H1 (cell line): ENCODE data around the gene C3orf20. TPM values are rescaled to one million over a fixed set of nuclear protein-coding genes. Genes with fewer than 3 reads are reported as not detected.

Source experiments
- CTCF ChIA-PET: fragments of 300-600 bp; sonication (Branson Sonifier 250); formaldehyde crosslinking; loops from one replicate; lab custom pipeline; 2021; ENCODE audit not compliant: partially characterized antibody; lab: Charles Lee
- POLR2A ChIA-PET: fragments of 300-600 bp; sonication (Branson Sonifier 250); formaldehyde crosslinking; loops from one replicate; lab custom pipeline; 2021; ENCODE audit warnings: inconsistent platforms; ENCODE audit not compliant: partially characterized antibody; lab: Charles Lee
- DNase-seq, 2 experiments: peaks; one replicate each; pipeline versions ENCODE4 v3.0.0 to v3.0.0-alpha.2; 2010 to 2022; ENCODE audit warnings: low spot score in 2 of 2, low read depth in 1 of 2, mixed read lengths in 1 of 2
- FAIRE-seq: peaks from 2 replicates; lab custom pipeline; 2011; peaks lifted over from hg19 to GRCh38; lab: Jason Lieb, UNC
- H2AFZ ChIP-seq: 2 replicates; pipeline ENCODE4 v1.8.1; 2012; ENCODE audit warnings: low read length, inconsistent platforms
- H2AK5ac ChIP-seq: 2 replicates; pipeline ENCODE4 v1.6.1; 2013; ENCODE audit warnings: low read depth, low read length
- H2BK120ac ChIP-seq: replicated peaks from 2 replicates; pipeline ENCODE3; 2013; ENCODE audit warnings: low read depth, low read length, inconsistent platforms
- H2BK12ac ChIP-seq: 2 replicates; pipeline ENCODE4 v1.6.1; 2013; ENCODE audit warnings: low read depth, low read length
- H2BK15ac ChIP-seq: 2 replicates; pipeline ENCODE4 v1.6.1; 2013; ENCODE audit warnings: low read length
- H2BK20ac ChIP-seq: 2 replicates; pipeline ENCODE4 v1.6.1; 2013; ENCODE audit warnings: low read length
- H2BK5ac ChIP-seq: 2 replicates; pipeline ENCODE4 v1.6.1; 2013; ENCODE audit warnings: low read depth, low read length
- H3K14ac ChIP-seq: 2 replicates; pipeline ENCODE4 v1.6.1; 2013; ENCODE audit warnings: inconsistent platforms; ENCODE audit not compliant: insufficient read length
- H3K18ac ChIP-seq: 2 replicates; pipeline ENCODE4 v1.6.1; 2013; ENCODE audit warnings: low read length; ENCODE audit errors: extremely low read depth
- H3K23ac ChIP-seq: 2 replicates; pipeline ENCODE4 v1.6.1; 2013; ENCODE audit warnings: inconsistent platforms; ENCODE audit not compliant: insufficient read length
- H3K23me2 ChIP-seq: 2 replicates; pipeline ENCODE4 v1.6.1; 2013; ENCODE audit warnings: low read depth, low read length
- H3K27ac ChIP-seq: 2 replicates; pipeline ENCODE4 v1.6.1; 2011; ENCODE audit warnings: low read depth, low read length, inconsistent platforms
- H3K27me3 ChIP-seq, 4 experiments: replicated peaks in 1 of 4; 1 replicate in 1 of 4; 2 replicates in 3 of 4; pipeline versions ENCODE4 v1.6.1 to v1.8.1; 2011 to 2013; ENCODE audit warnings: low read length in 3 of 4, mild to moderate bottlenecking in 3 of 4, inconsistent platforms in 2 of 4, mixed read lengths in 2 of 4, moderate library complexity in 1 of 4; ENCODE audit not compliant: control insufficient read depth in 3 of 4, insufficient read depth in 3 of 4; ENCODE audit errors: extremely low read depth in 1 of 4
- H3K36me3 ChIP-seq, 4 experiments: 2 replicates each; pipeline versions ENCODE4 v1.6.1 to v1.8.1; 2011 to 2013; ENCODE audit warnings: mild to moderate bottlenecking in 4 of 4, low read length in 3 of 4, moderate library complexity in 2 of 4, control low read depth in 1 of 4, inconsistent platforms in 1 of 4; ENCODE audit not compliant: insufficient read depth in 4 of 4, control insufficient read depth in 2 of 4
- H3K4ac ChIP-seq: replicated peaks from 2 replicates; pipeline ENCODE3; 2013; ENCODE audit warnings: low read length, low read depth, mixed read lengths, inconsistent platforms; ENCODE audit not compliant: insufficient read length
- H3K4me1 ChIP-seq, 4 experiments: replicated peaks in 1 of 4; 1 replicate in 1 of 4; 2 replicates in 3 of 4; pipeline versions ENCODE4 v1.6.1 to v1.8.1; 2011 to 2013; ENCODE audit warnings: low read length in 3 of 4, inconsistent platforms in 2 of 4, mixed read lengths in 1 of 4; ENCODE audit not compliant: insufficient read depth in 4 of 4, control insufficient read depth in 3 of 4
- H3K4me2 ChIP-seq, 2 experiments: 2 replicates each; pipeline versions ENCODE4 v1.6.1 to v1.8.1; 2011 to 2013; ENCODE audit warnings: low read depth in 2 of 2, low read length in 2 of 2, control low read depth in 1 of 2, inconsistent platforms in 1 of 2, mild to moderate bottlenecking in 1 of 2; ENCODE audit not compliant: insufficient read depth in 1 of 2
- H3K4me3 ChIP-seq, 4 experiments: fragments of 200-600, 300-600 bp in 1 of 4; sonication (generic), shearing (Covaris generic), sonication (Bioruptor Twin) in 1 of 4; 2 replicates each; pipeline versions ENCODE4 v1.5.1 to v1.8.1; 2011 to 2016; ENCODE audit warnings: low read length in 4 of 4, low read depth in 3 of 4, control low read depth in 2 of 4, inconsistent platforms in 2 of 4, mild to moderate bottlenecking in 2 of 4, mixed read lengths in 1 of 4, moderate library complexity in 1 of 4; ENCODE audit not compliant: insufficient read depth in 2 of 4; ENCODE audit errors: extremely low read depth in 1 of 4
- H3K56ac ChIP-seq: replicated peaks from 2 replicates; pipeline ENCODE3; 2013; ENCODE audit warnings: low read depth, mild to moderate bottlenecking, mixed read lengths, low read length, inconsistent platforms; ENCODE audit not compliant: insufficient read length
- H3K79me1 ChIP-seq: 2 replicates; pipeline ENCODE4 v1.6.1; 2013; ENCODE audit warnings: low read depth, low read length, control low read depth
- H3K79me2 ChIP-seq, 2 experiments: 2 replicates each; pipeline versions ENCODE4 v1.6.1 to v1.8.1; 2012 to 2013; ENCODE audit warnings: low read length in 2 of 2, mild to moderate bottlenecking in 2 of 2, inconsistent platforms in 1 of 2; ENCODE audit not compliant: insufficient read depth in 2 of 2, control insufficient read depth in 1 of 2
- H3K9ac ChIP-seq, 4 experiments: replicated peaks in 1 of 4; 1 replicate in 1 of 4; 2 replicates in 3 of 4; pipeline versions ENCODE4 v1.6.1 to v1.8.1; 2011 to 2013; ENCODE audit warnings: low read depth in 3 of 4, low read length in 3 of 4, control low read depth in 2 of 4, mild to moderate bottlenecking in 2 of 4, moderate library complexity in 2 of 4, inconsistent platforms in 1 of 4; ENCODE audit errors: extremely low read depth in 1 of 4
- H3K9me3 ChIP-seq, 2 experiments: 2 replicates each; pipeline versions ENCODE4 v1.6.1 to v1.8.1; 2012 to 2013; ENCODE audit warnings: mild to moderate bottlenecking in 2 of 2, moderate library complexity in 2 of 2, control low read depth in 1 of 2, inconsistent platforms in 1 of 2, low read depth in 1 of 2, low read length in 1 of 2, mixed read lengths in 1 of 2; ENCODE audit not compliant: insufficient read depth in 2 of 2
- H4K20me1 ChIP-seq, 2 experiments: replicated peaks in 1 of 2; 2 replicates each; pipeline versions ENCODE3 to v1.8.1; 2011 to 2013; ENCODE audit warnings: inconsistent platforms in 2 of 2, low read length in 2 of 2, mild to moderate bottlenecking in 1 of 2; ENCODE audit not compliant: insufficient read depth in 2 of 2, control insufficient read depth in 1 of 2
- H4K5ac ChIP-seq: 2 replicates; pipeline ENCODE4 v1.6.1; 2013; ENCODE audit warnings: low read length, low read depth, mixed read lengths, inconsistent platforms; ENCODE audit not compliant: insufficient read length
- H4K8ac ChIP-seq: 2 replicates; pipeline ENCODE4 v1.8.0; 2013; ENCODE audit warnings: mild to moderate bottlenecking, moderate library complexity, low read length, inconsistent platforms; ENCODE audit not compliant: insufficient read depth; ENCODE audit errors: extremely low read depth
- H4K91ac ChIP-seq: replicated peaks from 2 replicates; pipeline ENCODE3; 2013; ENCODE audit warnings: low read length, mixed read lengths, inconsistent platforms; ENCODE audit not compliant: insufficient read length
- BACH1 ChIP-seq: IDR thresholded peaks from 2 replicates; pipeline ENCODE4 v1.6.1; 2012; ENCODE audit warnings: low read length, improper control_type of control experiment
- CHD1 ChIP-seq: IDR thresholded peaks from 2 replicates; pipeline ENCODE4 v1.6.1; 2012; ENCODE audit warnings: low read depth, low read length, improper control_type of control experiment
- CREB1 ChIP-seq: IDR thresholded peaks from 2 replicates; pipeline ENCODE4 v1.6.1; 2012; ENCODE audit warnings: inconsistent platforms
- CTBP2 ChIP-seq: IDR thresholded peaks from 2 replicates; pipeline ENCODE4 v1.7.0; 2011; ENCODE audit warnings: borderline replicate concordance, mild to moderate bottlenecking, moderate library complexity, mixed read lengths, low read length; ENCODE audit not compliant: insufficient read depth, insufficient read length
- KDM4A ChIP-seq: IDR thresholded peaks from one replicate; pipeline ENCODE4 v1.7.1; 2012; ENCODE audit warnings: low read depth, mild to moderate bottlenecking, moderate library complexity, low read length, inconsistent platforms; ENCODE audit not compliant: severe bottlenecking
- KDM5A ChIP-seq: fragments of 200-600 bp; IDR thresholded peaks from 2 replicates; pipeline ENCODE4 v1.7.1; 2012; ENCODE audit warnings: mild to moderate bottlenecking, low read length, inconsistent platforms, mixed read lengths
- MAX ChIP-seq: IDR thresholded peaks from 2 replicates; pipeline ENCODE4 v1.6.1; 2012; ENCODE audit warnings: inconsistent platforms
- NANOG ChIP-seq: IDR thresholded peaks from 2 replicates; pipeline ENCODE4 v1.6.1; 2011; ENCODE audit warnings: low read length, low read depth, mild to moderate bottlenecking, inconsistent platforms; ENCODE audit not compliant: insufficient read depth, poor library complexity, severe bottlenecking
- POLR2AphosphoS5 ChIP-seq: IDR thresholded peaks from 2 replicates; pipeline ENCODE4 v1.6.1; 2011; ENCODE audit warnings: low read depth, low read length
- RBBP5 ChIP-seq: IDR thresholded peaks from 2 replicates; pipeline ENCODE4 v1.7.1; 2012; ENCODE audit warnings: low read depth, mild to moderate bottlenecking, inconsistent platforms, low read length, moderate library complexity, borderline replicate concordance
- RXRA ChIP-seq: IDR thresholded peaks from 2 replicates; pipeline ENCODE4 v1.6.1; 2011; ENCODE audit warnings: low read depth, mild to moderate bottlenecking, low read length, moderate library complexity; ENCODE audit not compliant: insufficient read depth
- TAF1 ChIP-seq: IDR thresholded peaks from 2 replicates; pipeline ENCODE4 v1.6.1; 2011; ENCODE audit warnings: mild to moderate bottlenecking, low read depth, low read length
- YY1 ChIP-seq: IDR thresholded peaks from 2 replicates; pipeline ENCODE4 v1.6.1; 2011; ENCODE audit warnings: low read depth, mild to moderate bottlenecking, low read length
- ZNF274 ChIP-seq: IDR thresholded peaks from 2 replicates; pipeline ENCODE4 v1.7.0; 2012; ENCODE audit warnings: low read length, borderline replicate concordance; ENCODE audit errors: extremely low read depth
- WGBS, 2 experiments: shearing (Covaris generic) in 1 of 2; methylation state at CpG; one replicate each; pipeline versions ENCODE4 v1.1.6 to v1.1.7; 2013 to 2015; ENCODE audit warnings: low lambda C conversion rate in 2 of 2, mixed read lengths in 2 of 2, inconsistent platforms in 1 of 2, low coverage in 1 of 2, missing lambda C conversion rate in 1 of 2; ENCODE audit not compliant: insufficient replicate concordance in 2 of 2, insufficient coverage in 1 of 2, insufficient read length in 1 of 2; ENCODE audit errors: extremely low coverage in 1 of 2, missing lambda C conversion rate in 1 of 2; 5-methylcytosine and 5-hydroxymethylcytosine counted together
- polyA plus RNA-seq, 7 experiments: library from polyadenylated mRNA; depleted of rRNA in 3 of 7; stranded (reverse) in 5 of 7; unstranded in 2 of 7; fragments of >200 nt in 5 of 7; fragments of 200-250 nt in 2 of 7; gene quantifications; 1 replicate in 5 of 7; 2 replicates in 1 of 7; 4 replicates in 1 of 7; pipeline versions ENCODE4 v1.2.1 to v1.2.3, GENCODE V29; 2011 to 2013; ENCODE audit warnings: missing spikeins in 2 of 7, mixed read lengths in 2 of 7
- total RNA-seq: library from RNA; stranded (reverse); fragmentation: NEBNext Ultra II Directional; extraction: Animal tissue kit (Norgen Biotek cat#: 25700); gene quantifications from 2 replicates; pipeline ENCODE4 v1.2.1, GENCODE V29; 2021

Gene C3orf20
- total and polyA plus RNA-seq, 2 of the 8 experiments (the other 6 are each of a cell fraction or from before 2014, with no cell fraction given), result not detected

GRCh38 chr3:14730703-14731382, 55.9 kb downstream of the C3orf20 start:
- Histone ChIP-seq H2AK5ac (no peak overlapping the region), H3K4me3 (no peak overlapping the region), H3K9me3 (no peaks in the 10 kb centered on the region), H3K27ac (no peak overlapping the region), H3K36me3 (no peaks in the 10 kb centered on the region), H3K4me2 (no peak overlapping the region), H3K4ac (no peak overlapping the region), H3K18ac (no peak overlapping the region), H3K14ac (no peak overlapping the region), H2BK20ac (no peak overlapping the region), H3K79me2 (no peaks in the 10 kb centered on the region), H3K9ac (no peak overlapping the region), H2AFZ (no peak overlapping the region), H2BK5ac (no peak overlapping the region), H2BK12ac (no peak overlapping the region), H3K56ac (no peak overlapping the region), H4K8ac (no peak overlapping the region), H4K20me1 (no peaks in the 10 kb centered on the region), H3K79me1 (no peaks in the 10 kb centered on the region), H2BK120ac (no peak overlapping the region), H3K27me3 (no peaks in the 10 kb centered on the region), H2BK15ac (no peak overlapping the region), H4K91ac (no peak overlapping the region), H4K5ac (no peak overlapping the region), H3K23me2 (0 out of 2 replicates have a peak, but pooled peaks cover 3% of the 10 kb centered on the region), H3K23ac (no peak overlapping the region), H3K4me1 (no peaks in the 10 kb centered on the region)
- no peak for FAIRE-seq
- ChIA-PET CTCF (interaction anchor here (1.3 to 1.4 kb wide), 2 partner anchors 14 to 50 kb away, joined by 3 read pairs; no protein-coding TSS in a partner anchor), POLR2A (no interaction called here)
- no peak for DNase-seq
- WGBS, 2 experiments, result 95% methylated on average over 6 of the region's 6 CpGs; no CpG with 5 or more reads in 1 of the 2 experiments
- no peak for TF ChIP-seq CHD1
- no peak for TF ChIP-seq KDM5A
- TF ChIP-seq ZNF274, result no peak
- TF ChIP-seq KDM4A, result no peak
- no peak for TF ChIP-seq RBBP5
- no peak for TF ChIP-seq CREB1
- no peak for TF ChIP-seq MAX
- no peak for TF ChIP-seq BACH1
- no peak for TF ChIP-seq TAF1
- TF ChIP-seq CTBP2, result no peak
- no peak for TF ChIP-seq NANOG
- TF ChIP-seq RXRA, result no peak
- no peak for TF ChIP-seq YY1
- TF ChIP-seq POLR2AphosphoS5, result no peak
